Activated T-cell treated with anti-CD3 and anti-CD28 coated beads, Interleukin-2, amount 50 U/mL, for 4 hours (primary cell): Measurements from ENCODE around the gene FOXL3. TPM values are rescaled to one million over a fixed set of nuclear protein-coding genes. Genes with fewer than 3 reads are reported as not detected.
"Not testable (repeated sequence)": the region's sequence is repeated elsewhere in the genome, so short reads cannot be mapped to it uniquely, and the experiment has no call there.

Experiments used
- ATAC-seq, 2 donors: fragments of 200-7000 bp; cut with Tn5 transposase; one replicate each; pipeline ENCODE4 v1.10.0; 2021
- DNase-seq: peaks from one replicate; pipeline ENCODE4 v3.0.0-alpha.2; 2020
- H3K27me3 Mint-ChIP-seq: one replicate; pipeline ENCODE4 v1.8.0; 2021; ENCODE audit warnings: low read depth, mixed read lengths
- H3K36me3 Mint-ChIP-seq: one replicate; pipeline ENCODE4 v1.8.0; 2022; ENCODE audit warnings: mixed read lengths; ENCODE audit not compliant: insufficient read depth
- H3K4me1 Mint-ChIP-seq: one replicate; pipeline ENCODE4 v1.8.0; 2021; ENCODE audit warnings: low read depth, mixed read lengths
- H3K4me3 Mint-ChIP-seq: one replicate; pipeline ENCODE4 v1.8.0; 2021; ENCODE audit warnings: mild to moderate bottlenecking, moderate library complexity, mixed read lengths
- H3K9me3 Mint-ChIP-seq: one replicate; pipeline ENCODE4 v1.8.0; 2021; ENCODE audit warnings: mixed read lengths
- total RNA-seq, 3 donors: library from RNA; stranded (reverse); gene quantifications; one replicate each; pipeline ENCODE4 v1.2.1, GENCODE V29; 2021

The FOXL3 gene
- total RNA-seq, 3 donors from 2014 or later = not detected

- no peak for DNase-seq
- Mint-ChIP-seq H3K27me3 (peaks cover under 1% of the 10 kb centered on the region), H3K4me1 (peaks cover 11% of the 10 kb centered on the region), H3K4me3 (no peak overlapping the region), H3K9me3 (no peaks in the 10 kb centered on the region), H3K36me3 (no peaks in the 10 kb centered on the region)
- no peak for ATAC-seq
Observed at GRCh38 chr7:333393-333764, 43.4 kb downstream of the FOXL3 start.

- ATAC-seq (no peak), DNase-seq (no peak)
- no peaks in the 10 kb centered on the region for H3K9me3 Mint-ChIP-seq
- H3K4me1 Mint-ChIP-seq = peaks cover 11% of the 10 kb centered on the region
- H3K27me3 Mint-ChIP-seq = no peaks in the 10 kb centered on the region
- no peak overlapping the region for H3K4me3 Mint-ChIP-seq
- no peaks in the 10 kb centered on the region for H3K36me3 Mint-ChIP-seq
Observed at GRCh38 chr7:334618-335357, 44.8 kb downstream of the FOXL3 start.

GRCh38 chr7:335358-336148, 45.6 kb downstream of the FOXL3 start:
- H3K4me1 Mint-ChIP-seq = peaks cover 11% of the 10 kb centered on the region
- no peaks in the 10 kb centered on the region for H3K36me3 Mint-ChIP-seq
- no peaks in the 10 kb centered on the region for H3K27me3 Mint-ChIP-seq
- H3K9me3 Mint-ChIP-seq = no peaks in the 10 kb centered on the region
- no peak for DNase-seq
- H3K4me3 Mint-ChIP-seq = no peak overlapping the region
- ATAC-seq = no peak

- peaks cover 11% of the 10 kb centered on the region for H3K4me1 Mint-ChIP-seq
- not testable (repeated sequence) for H3K36me3 Mint-ChIP-seq, H3K9me3 Mint-ChIP-seq, ATAC-seq, DNase-seq, H3K27me3 Mint-ChIP-seq, H3K4me3 Mint-ChIP-seq
Observed at GRCh38 chr7:336149-336533, 46.2 kb downstream of the FOXL3 start.

- Mint-ChIP-seq H3K36me3 (no peaks in the 10 kb centered on the region), H3K4me1 (peaks cover 11% of the 10 kb centered on the region), H3K27me3 (no peaks in the 10 kb centered on the region), H3K4me3 (no peak overlapping the region), H3K9me3 (no peaks in the 10 kb centered on the region)
- DNase-seq (no peak), ATAC-seq (no peak)
Observed at GRCh38 chr7:336810-337566, 47.0 kb downstream of the FOXL3 start.

GRCh38 chr7:337567-337951, 47.6 kb downstream of the FOXL3 start:
- Mint-ChIP-seq H3K9me3 (no peaks in the 10 kb centered on the region), H3K36me3 (no peaks in the 10 kb centered on the region), H3K4me3 (no peak overlapping the region), H3K4me1 (peaks cover 11% of the 10 kb centered on the region), H3K27me3 (no peaks in the 10 kb centered on the region)
- no peak for ATAC-seq
- no peak for DNase-seq

- Mint-ChIP-seq H3K27me3 (no peaks in the 10 kb centered on the region), H3K36me3 (no peaks in the 10 kb centered on the region), H3K4me3 (no peak overlapping the region), H3K9me3 (no peaks in the 10 kb centered on the region), H3K4me1 (peaks cover 13% of the 10 kb centered on the region)
- DNase-seq = no peak
- ATAC-seq = no peak
Observed at GRCh38 chr7:338295-339061, 48.5 kb downstream of the FOXL3 start.

GRCh38 chr7:339062-339342, 49.0 kb downstream of the FOXL3 start:
- H3K27me3 Mint-ChIP-seq = no peaks in the 10 kb centered on the region
- H3K36me3 Mint-ChIP-seq = no peaks in the 10 kb centered on the region
- H3K4me1 Mint-ChIP-seq = peaks cover 13% of the 10 kb centered on the region
- DNase-seq (no peak), ATAC-seq (no peak)
- no peaks in the 10 kb centered on the region for H3K9me3 Mint-ChIP-seq
- no peak overlapping the region for H3K4me3 Mint-ChIP-seq

GRCh38 chr7:339696-340095, 49.7 kb downstream of the FOXL3 start:
- no peak overlapping the region for H3K4me3 Mint-ChIP-seq
- no peaks in the 10 kb centered on the region for H3K36me3 Mint-ChIP-seq
- no peaks in the 10 kb centered on the region for H3K9me3 Mint-ChIP-seq
- DNase-seq (no peak), ATAC-seq (no peak)
- H3K4me1 Mint-ChIP-seq = peaks cover 9% of the 10 kb centered on the region
- no peaks in the 10 kb centered on the region for H3K27me3 Mint-ChIP-seq

GRCh38 chr7:340200-340937, 50.4 kb downstream of the FOXL3 start:
- Mint-ChIP-seq H3K4me1 (peaks cover 5% of the 10 kb centered on the region), H3K4me3 (no peak overlapping the region), H3K9me3 (no peaks in the 10 kb centered on the region), H3K27me3 (no peaks in the 10 kb centered on the region), H3K36me3 (no peaks in the 10 kb centered on the region)
- no peak for DNase-seq
- no peak for ATAC-seq

Other genes with a start within 250 kb of the FOXL3 start
- gene FAM20C, start 97.6 kb upstream of the FOXL3 start, total RNA-seq = 1 to 10 TPM in 2 of 3 donors, under 1 TPM in 1; 0.47 to 2.0 (median 1.7) TPM
- gene PDGFA, start 229.7 kb downstream of the FOXL3 start, total RNA-seq = 10 to 100 TPM; 10.1 to 31.3 (median 21.8) TPM